Measurements from ENCODE around the gene TBC1D22A.

Gene TBC1D22A

GRCh38 chr22:46947516-46948257 is 185.2 kb downstream of the TBC1D22A start:
- Mint-ChIP-seq H3K27ac (no peak overlapping the region), H3K9me3 (no peaks in the 10 kb centered on the region), H3K36me3 (ENCODE audit: low read depth) (peaks cover 3% of the 10 kb centered on the region), H3K4me1 (ENCODE audit: low read depth) (peaks cover 6% of the 10 kb centered on the region), H3K27me3 (ENCODE audit: low read depth) (no peaks in the 10 kb centered on the region), H3K4me3 (no peak overlapping the region)
- DNase-seq (ENCODE audit: low spot score) = no peak

- Mint-ChIP-seq H3K36me3 (ENCODE audit: low read depth) (peaks cover 1% of the 10 kb centered on the region), H3K4me3 (no peak overlapping the region), H3K4me1 (ENCODE audit: low read depth) (peaks cover 6% of the 10 kb centered on the region), H3K27me3 (ENCODE audit: low read depth) (no peaks in the 10 kb centered on the region), H3K27ac (no peak overlapping the region), H3K9me3 (no peaks in the 10 kb centered on the region)
- no peak for DNase-seq (ENCODE audit: low spot score)
Measured at GRCh38 chr22:46948411-46949144, 186.1 kb downstream of the TBC1D22A start.

DNA sequence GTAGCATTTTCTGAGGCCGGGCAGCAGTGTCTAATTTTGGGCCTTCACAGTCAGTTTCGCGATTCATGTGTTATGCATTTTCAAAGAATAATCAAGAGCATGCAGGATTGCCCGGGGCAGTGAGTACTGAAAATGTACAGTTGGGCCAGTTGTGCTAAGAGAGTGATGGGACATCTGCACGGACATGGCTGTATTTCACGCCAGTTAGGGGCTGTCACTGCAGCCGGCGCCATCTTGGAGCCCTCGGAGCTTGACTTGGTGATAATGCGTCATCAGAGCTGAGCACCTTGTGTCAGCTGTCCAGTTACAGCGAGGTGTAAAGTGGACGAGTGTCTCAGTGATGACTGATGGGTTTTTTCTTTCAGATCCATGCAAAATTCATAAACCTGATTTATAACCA is 188.9 kb downstream of the TBC1D22A start:
- no peak for DNase-seq (ENCODE audit: low spot score)
- Mint-ChIP-seq H3K4me1 (ENCODE audit: low read depth) (peaks cover 6% of the 10 kb centered on the region), H3K27ac (no peak overlapping the region), H3K36me3 (ENCODE audit: low read depth) (no peaks in the 10 kb centered on the region), H3K9me3 (no peaks in the 10 kb centered on the region), H3K4me3 (no peak overlapping the region), H3K27me3 (ENCODE audit: low read depth) (no peaks in the 10 kb centered on the region)

- no peak for DNase-seq (ENCODE audit: low spot score)
- H3K27me3 Mint-ChIP-seq (ENCODE audit: low read depth) = no peaks in the 10 kb centered on the region
- H3K36me3 Mint-ChIP-seq (ENCODE audit: low read depth) = no peaks in the 10 kb centered on the region
- H3K4me3 Mint-ChIP-seq = no peak overlapping the region
- H3K9me3 Mint-ChIP-seq = no peaks in the 10 kb centered on the region
- no peak overlapping the region for H3K27ac Mint-ChIP-seq
- H3K4me1 Mint-ChIP-seq (ENCODE audit: low read depth) = peaks cover 6% of the 10 kb centered on the region
Measured at GRCh38 chr22:46951973-46952372, 189.5 kb downstream of the TBC1D22A start.

DNA sequence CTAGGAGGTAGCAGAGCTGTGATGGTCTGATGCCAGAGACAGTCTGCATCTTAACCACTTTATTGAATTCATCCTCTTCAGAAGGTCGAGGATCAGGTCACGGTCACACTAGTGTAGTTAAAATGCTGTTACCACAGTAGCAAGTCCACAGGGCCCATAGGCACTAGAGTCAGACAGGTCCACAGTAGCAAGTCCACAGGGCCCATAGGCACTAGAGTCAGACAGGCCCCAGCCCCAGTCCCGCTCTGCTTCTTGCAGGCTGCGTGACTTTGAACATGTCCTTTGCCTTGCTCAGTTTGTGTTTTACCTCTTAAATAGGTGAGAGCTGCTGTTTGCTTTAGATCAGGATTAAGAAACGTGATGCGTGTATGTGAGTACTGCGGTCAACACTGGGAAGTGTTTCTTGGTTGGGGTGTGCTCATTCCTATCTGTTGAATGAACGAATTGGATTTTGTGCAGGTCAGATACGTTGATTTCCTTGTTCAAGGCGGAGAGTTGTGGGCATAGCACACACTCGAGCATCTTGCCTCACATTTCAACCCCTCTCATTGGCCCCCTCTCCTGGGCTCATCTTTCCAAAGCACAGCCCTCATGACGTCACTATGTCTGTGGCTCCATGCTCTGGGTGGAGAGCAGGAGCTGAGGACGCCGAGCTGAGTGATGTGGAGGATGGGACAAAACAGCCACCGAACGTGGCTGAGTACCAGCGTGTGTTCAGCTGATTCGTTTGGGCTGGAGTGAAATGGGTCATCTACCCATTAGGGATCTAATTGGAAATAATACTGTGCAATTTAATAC is 191.7 kb downstream of the TBC1D22A start:
- no peak overlapping the region for H3K27ac Mint-ChIP-seq
- no peaks in the 10 kb centered on the region for H3K27me3 Mint-ChIP-seq (ENCODE audit: low read depth)
- H3K9me3 Mint-ChIP-seq = no peaks in the 10 kb centered on the region
- H3K4me1 Mint-ChIP-seq (ENCODE audit: low read depth) = no peaks in the 10 kb centered on the region
- no peak for DNase-seq (ENCODE audit: low spot score)
- H3K4me3 Mint-ChIP-seq = no peak overlapping the region
- no peaks in the 10 kb centered on the region for H3K36me3 Mint-ChIP-seq (ENCODE audit: low read depth)

DNA sequence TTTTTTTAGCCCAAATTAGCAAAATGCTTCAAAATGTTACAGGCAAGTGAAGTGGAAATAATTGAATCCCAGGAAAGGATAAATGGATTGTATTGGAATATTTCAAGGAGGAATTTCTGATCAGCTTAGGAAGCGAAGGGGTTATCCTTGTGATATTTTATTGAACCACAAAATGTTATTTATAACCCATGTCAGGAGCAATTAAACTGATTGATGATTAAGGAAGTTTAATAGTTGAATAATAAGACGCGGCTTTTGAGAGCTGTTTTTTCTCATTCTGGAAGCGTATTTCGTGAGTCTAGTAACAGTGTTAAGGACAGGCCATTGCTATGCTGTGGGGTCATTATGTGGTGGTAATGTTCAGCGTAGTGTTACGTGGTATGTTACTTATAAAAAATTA is 192.3 kb downstream of the TBC1D22A start:
- Mint-ChIP-seq H3K4me3 (no peak overlapping the region), H3K27ac (no peak overlapping the region), H3K27me3 (ENCODE audit: low read depth) (no peaks in the 10 kb centered on the region), H3K9me3 (no peaks in the 10 kb centered on the region), H3K36me3 (ENCODE audit: low read depth) (no peaks in the 10 kb centered on the region), H3K4me1 (ENCODE audit: low read depth) (no peaks in the 10 kb centered on the region)
- DNase-seq (ENCODE audit: low spot score) = no peak

GRCh38 chr22:46956498-46957215 is 194.2 kb downstream of the TBC1D22A start:
- H3K9me3 Mint-ChIP-seq = no peaks in the 10 kb centered on the region
- no peak overlapping the region for H3K4me3 Mint-ChIP-seq
- no peak for DNase-seq (ENCODE audit: low spot score)
- no peaks in the 10 kb centered on the region for H3K27me3 Mint-ChIP-seq (ENCODE audit: low read depth)
- no peaks in the 10 kb centered on the region for H3K36me3 Mint-ChIP-seq (ENCODE audit: low read depth)
- no peak overlapping the region for H3K27ac Mint-ChIP-seq
- H3K4me1 Mint-ChIP-seq (ENCODE audit: low read depth) = no peaks in the 10 kb centered on the region

DNA sequence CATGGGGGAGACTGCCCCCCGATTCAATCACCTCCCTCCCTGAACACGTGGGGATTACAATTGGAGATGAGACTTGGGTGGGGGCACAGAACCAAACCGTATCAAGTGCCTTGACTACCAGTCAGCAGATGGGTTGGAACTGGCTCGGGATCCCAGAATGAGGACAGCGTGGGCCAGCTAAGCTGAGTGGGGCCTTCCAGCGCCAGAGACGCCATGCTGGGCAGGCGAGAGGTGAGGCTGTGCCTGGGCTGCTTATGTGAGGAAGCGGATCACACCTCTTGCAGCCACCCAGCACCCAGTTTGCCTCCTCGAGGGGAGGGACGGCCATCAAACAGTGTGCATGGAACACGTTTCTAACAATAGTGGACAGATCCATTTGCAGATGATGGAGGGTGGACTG is 195.1 kb downstream of the TBC1D22A start:
- no peak overlapping the region for H3K4me3 Mint-ChIP-seq
- no peaks in the 10 kb centered on the region for H3K27me3 Mint-ChIP-seq (ENCODE audit: low read depth)
- no peak overlapping the region for H3K27ac Mint-ChIP-seq
- no peaks in the 10 kb centered on the region for H3K4me1 Mint-ChIP-seq (ENCODE audit: low read depth)
- DNase-seq (ENCODE audit: low spot score) = no peak
- no peaks in the 10 kb centered on the region for H3K36me3 Mint-ChIP-seq (ENCODE audit: low read depth)
- H3K9me3 Mint-ChIP-seq = no peaks in the 10 kb centered on the region

DNA sequence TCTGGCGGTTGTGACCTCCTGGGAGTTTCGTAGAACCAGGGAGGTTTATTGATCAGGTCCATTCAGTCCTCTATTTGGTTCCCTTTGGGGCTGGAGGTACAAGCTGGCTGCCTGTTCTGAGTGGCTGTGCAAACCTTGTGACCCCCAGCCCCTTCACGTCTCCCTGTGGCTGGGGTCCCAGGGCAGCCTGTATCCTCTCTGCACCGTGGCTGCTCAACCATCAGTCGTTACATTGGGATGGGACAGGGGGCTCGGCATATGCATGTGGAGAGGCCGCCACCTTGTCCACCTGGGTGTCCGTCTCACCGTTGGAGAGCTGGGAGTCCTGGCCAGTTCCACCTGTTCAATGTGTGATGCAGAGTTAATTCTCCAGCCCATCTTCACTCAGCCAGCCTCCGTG is 195.7 kb downstream of the TBC1D22A start:
- Mint-ChIP-seq H3K27me3 (ENCODE audit: low read depth) (no peaks in the 10 kb centered on the region), H3K36me3 (ENCODE audit: low read depth) (no peaks in the 10 kb centered on the region), H3K4me1 (ENCODE audit: low read depth) (no peaks in the 10 kb centered on the region), H3K9me3 (no peaks in the 10 kb centered on the region), H3K4me3 (no peak overlapping the region), H3K27ac (no peak overlapping the region)
- DNase-seq (ENCODE audit: low spot score) = no peak

- H3K4me3 Mint-ChIP-seq = no peak overlapping the region
- no peaks in the 10 kb centered on the region for H3K27me3 Mint-ChIP-seq (ENCODE audit: low read depth)
- H3K36me3 Mint-ChIP-seq (ENCODE audit: low read depth) = no peaks in the 10 kb centered on the region
- no peaks in the 10 kb centered on the region for H3K9me3 Mint-ChIP-seq
- no peak for DNase-seq (ENCODE audit: low spot score)
- H3K27ac Mint-ChIP-seq = no peak overlapping the region
- no peaks in the 10 kb centered on the region for H3K4me1 Mint-ChIP-seq (ENCODE audit: low read depth)
Measured at GRCh38 chr22:46958658-46959057, 196.2 kb downstream of the TBC1D22A start.

DNA sequence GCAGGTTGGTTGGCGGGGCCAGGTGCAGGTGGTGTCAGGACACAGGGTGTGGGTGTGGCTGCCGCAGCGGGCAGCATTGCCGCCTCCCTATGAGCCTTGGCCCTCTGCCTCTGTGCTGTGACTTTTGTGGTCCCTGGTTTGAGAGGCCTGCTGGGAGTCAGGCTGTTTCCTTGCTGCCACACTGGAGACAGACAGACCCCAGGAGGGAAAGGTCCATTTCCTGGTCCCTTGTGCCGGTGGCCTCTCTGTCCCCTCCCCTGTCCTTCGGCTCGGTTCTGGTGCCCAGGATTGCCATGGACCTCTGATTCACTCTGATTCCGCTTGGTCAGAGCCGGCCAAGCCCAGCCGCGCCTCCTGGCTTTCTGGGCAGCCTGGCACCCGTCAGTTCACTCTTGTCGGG is 196.9 kb downstream of the TBC1D22A start:
- H3K4me1 Mint-ChIP-seq (ENCODE audit: low read depth) = no peaks in the 10 kb centered on the region

DNA sequence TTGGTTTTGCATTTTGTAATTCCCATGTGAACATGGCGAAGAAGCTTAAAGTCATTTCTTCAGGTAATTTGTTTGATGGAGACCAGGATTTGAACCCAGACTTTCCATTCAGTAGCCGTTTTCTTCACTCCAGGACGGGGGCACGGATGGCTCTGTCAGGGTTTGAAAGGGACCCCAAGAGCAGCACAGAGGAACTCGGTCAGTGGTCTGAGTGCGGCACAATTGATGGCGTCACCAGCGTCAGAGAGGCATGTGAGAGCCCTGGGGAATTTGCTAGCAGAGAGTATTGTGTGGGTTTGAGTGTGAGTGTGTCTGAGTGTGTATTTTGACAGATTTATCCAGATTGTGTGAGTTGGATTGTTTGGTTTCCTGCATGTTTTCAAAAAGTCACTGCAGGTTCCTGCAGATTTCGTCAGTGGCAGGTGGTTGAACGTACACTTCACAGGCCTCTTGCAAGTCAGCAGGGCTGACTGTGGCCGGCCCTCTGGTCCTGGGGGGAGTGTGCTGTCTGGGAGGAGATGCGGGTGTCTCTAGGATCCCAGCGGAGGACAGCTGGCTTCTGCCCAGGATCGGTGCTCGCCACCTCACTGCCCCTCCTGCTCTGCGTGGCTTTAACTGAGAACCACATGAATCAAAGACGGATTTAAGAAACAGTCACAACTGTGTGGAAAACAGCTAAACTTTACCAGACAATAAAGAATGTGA is 199.3 kb downstream of the TBC1D22A start:
- Mint-ChIP-seq H3K4me3 (no peak overlapping the region), H3K36me3 (ENCODE audit: low read depth) (no peaks in the 10 kb centered on the region), H3K9me3 (no peaks in the 10 kb centered on the region), H3K27me3 (ENCODE audit: low read depth) (no peaks in the 10 kb centered on the region), H3K4me1 (ENCODE audit: low read depth) (no peaks in the 10 kb centered on the region), H3K27ac (no peak overlapping the region)
- no peak for DNase-seq (ENCODE audit: low spot score)

More for the DNA sequence above, 196.9 kb downstream of the TBC1D22A start:
- no peaks in the 10 kb centered on the region for H3K27me3 Mint-ChIP-seq (ENCODE audit: low read depth)
- H3K36me3 Mint-ChIP-seq (ENCODE audit: low read depth) = no peaks in the 10 kb centered on the region
- H3K9me3 Mint-ChIP-seq = no peaks in the 10 kb centered on the region
- no peak overlapping the region for H3K4me3 Mint-ChIP-seq
- H3K27ac Mint-ChIP-seq = no peak overlapping the region
- DNase-seq (ENCODE audit: low spot score) = no peak

- DNase-seq (ENCODE audit: low spot score) = no peak
- H3K4me1 Mint-ChIP-seq (ENCODE audit: low read depth) = no peaks in the 10 kb centered on the region
- no peak overlapping the region for H3K27ac Mint-ChIP-seq
- no peaks in the 10 kb centered on the region for H3K9me3 Mint-ChIP-seq
- no peak overlapping the region for H3K4me3 Mint-ChIP-seq
- no peaks in the 10 kb centered on the region for H3K36me3 Mint-ChIP-seq (ENCODE audit: low read depth)
- no peaks in the 10 kb centered on the region for H3K27me3 Mint-ChIP-seq (ENCODE audit: low read depth)
Measured at GRCh38 chr22:46962406-46962805, 200.0 kb downstream of the TBC1D22A start.
